GM18520 (cell line): ENCODE results near the gene CREM.
A peak's percentile ranks its signal among the peaks of the same experiment; 100 is the strongest.
"Not testable (repeated sequence)": the region's sequence is repeated elsewhere in the genome, so short reads cannot be mapped to it uniquely, and the experiment has no call there.

Source experiments
- ATAC-seq: cut with Tn5 transposase; IDR thresholded peaks from one replicate; pipeline ENCODE4 v1.9.1; 2021; ENCODE audit not compliant: unreplicated experiment

CREM gene

DNA sequence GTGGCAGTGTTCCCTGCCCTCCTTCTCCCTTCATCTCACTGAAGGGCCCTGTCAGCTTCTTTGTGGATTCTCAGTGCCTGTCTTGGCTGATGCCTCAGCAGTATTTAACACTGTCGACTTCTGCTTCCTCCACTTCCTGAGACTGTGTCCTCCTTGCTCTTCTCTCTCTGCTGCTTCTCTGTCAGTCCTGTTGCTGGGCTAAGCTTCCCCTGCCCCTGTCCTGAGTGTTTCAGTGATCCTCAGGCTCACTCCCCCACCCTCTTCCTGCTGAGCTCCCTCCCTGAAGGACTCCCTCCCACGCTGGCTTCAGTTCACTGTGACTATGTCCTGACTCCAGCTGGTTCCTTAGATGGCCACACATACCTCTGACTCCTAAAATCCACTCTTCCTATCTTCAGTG, 64.9 kb downstream of the CREM start:
- ATAC-seq, result no peak

DNA sequence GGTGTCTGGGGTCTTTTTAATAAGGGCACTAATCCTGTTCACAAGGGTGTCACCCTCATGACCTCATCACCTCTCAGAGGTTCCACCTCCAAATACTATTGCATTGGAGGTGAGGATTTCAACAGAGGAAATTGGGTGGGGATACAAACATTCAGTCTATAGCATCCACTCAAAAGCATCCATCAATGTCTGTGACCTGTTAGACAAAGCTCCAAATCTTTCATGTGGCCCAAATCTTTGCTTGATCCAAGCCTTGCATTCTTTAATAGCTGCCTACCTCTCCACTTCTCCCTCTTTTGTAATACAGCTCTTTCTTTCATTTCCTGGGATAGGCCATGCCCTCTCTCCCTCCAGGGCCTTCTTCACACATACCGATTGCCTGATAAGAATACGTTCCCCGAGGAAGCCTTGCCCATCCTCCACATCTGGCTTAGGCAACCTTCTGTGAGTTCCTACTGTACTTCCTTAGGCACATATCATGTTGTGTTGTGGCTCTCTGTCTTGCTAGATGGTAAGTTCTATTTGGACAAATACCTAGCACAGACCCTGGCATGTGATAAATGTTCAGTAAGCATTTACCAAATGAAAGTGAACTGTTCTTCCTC, 66.1 kb downstream of the CREM start:
- ATAC-seq, result no peak

- ATAC-seq, result no peak
Observed at GRCh38 chr10:35194471-35194870, 67.8 kb downstream of the CREM start.

DNA sequence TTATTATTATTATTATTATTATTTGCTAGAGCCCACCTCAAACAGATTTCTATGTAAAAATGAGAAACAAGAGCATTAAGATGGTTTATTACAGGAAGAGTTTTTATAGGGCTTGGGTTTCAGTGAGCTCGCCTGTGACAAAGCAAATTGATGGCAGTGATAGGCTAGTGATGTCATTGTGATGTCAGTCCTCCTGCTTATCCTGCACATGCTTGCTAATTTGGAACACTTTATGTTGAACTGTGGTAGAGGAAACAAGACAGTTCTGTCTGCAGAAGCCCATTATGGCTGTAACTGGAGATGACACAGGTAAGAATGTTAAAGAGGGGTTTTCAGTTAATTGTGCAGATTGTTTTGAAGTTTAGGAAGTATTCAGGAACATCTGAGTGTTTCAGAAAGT, 68.3 kb downstream of the CREM start:
- no peak for ATAC-seq

DNA sequence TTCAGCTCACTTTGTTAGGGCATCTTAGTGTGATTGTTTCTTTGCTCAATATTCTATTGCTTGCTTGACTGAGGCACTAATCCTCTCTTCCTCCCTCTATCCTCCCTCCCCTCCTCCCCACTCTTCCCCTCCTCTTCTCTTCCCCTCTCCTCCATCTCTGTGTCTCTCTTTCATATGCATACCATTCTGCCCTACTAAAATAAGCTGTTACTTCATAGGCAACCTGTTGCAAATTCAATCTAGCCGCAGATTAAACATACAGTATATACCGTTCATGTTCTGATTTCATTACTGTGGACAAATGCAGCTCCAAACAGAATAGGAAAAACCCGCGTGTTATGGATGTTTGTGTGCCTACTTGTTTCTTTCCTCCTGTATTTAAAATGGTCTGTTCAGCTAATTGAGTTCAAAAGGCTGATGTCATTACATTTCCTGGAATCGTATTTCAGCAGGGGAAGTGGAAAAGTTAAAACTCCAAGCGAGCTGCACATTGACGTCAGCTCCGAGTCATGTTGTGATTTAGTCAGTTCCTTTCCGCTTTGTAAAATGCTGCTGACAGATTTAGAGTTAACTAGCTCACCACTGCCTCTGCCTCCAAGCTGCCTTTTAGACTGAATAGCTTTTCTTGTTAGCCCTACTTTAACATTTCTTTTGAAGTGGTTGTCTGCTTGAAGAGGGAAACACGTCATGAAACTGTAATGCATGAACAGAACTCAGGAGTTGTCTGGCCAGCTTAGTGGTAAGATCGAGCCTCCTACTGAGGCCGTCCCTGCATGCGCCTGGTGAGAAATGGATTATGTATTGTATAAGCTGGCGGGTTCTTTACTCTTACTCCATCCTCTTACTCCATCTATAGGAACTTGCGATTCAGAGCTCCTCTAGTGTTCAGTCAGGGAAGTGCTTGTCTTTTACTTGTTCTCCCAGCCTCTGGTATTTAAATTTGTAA, 69.0 kb downstream of the CREM start:
- peak; percentile 93 for ATAC-seq

GRCh38 chr10:35200487-35200886, 73.8 kb downstream of the CREM start:
- no peak for ATAC-seq

DNA sequence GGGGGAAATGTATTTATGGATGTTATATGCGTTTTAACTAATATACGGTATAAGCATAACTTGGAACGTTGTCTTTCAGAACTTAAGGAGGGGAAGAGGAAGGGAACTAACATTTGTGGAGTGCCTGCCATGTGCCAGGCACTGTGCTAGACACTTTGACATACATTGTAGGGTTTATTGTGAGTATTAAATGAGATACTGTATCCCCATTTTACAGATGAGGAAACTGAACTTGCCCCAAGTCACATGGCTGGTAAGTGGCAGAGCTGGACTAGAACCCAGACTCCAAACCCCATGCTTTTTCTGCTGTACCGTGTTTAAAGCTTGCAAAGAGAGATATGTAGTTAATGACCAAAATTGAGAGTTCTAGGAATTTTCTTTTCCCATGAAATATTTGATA, 74.6 kb downstream of the CREM start:
- ATAC-seq, result no peak

- ATAC-seq, result no peak
Observed at GRCh38 chr10:35202050-35202449, 75.4 kb downstream of the CREM start.

GRCh38 chr10:35203745-35204144, 77.1 kb downstream of the CREM start:
- ATAC-seq, result no peak

DNA sequence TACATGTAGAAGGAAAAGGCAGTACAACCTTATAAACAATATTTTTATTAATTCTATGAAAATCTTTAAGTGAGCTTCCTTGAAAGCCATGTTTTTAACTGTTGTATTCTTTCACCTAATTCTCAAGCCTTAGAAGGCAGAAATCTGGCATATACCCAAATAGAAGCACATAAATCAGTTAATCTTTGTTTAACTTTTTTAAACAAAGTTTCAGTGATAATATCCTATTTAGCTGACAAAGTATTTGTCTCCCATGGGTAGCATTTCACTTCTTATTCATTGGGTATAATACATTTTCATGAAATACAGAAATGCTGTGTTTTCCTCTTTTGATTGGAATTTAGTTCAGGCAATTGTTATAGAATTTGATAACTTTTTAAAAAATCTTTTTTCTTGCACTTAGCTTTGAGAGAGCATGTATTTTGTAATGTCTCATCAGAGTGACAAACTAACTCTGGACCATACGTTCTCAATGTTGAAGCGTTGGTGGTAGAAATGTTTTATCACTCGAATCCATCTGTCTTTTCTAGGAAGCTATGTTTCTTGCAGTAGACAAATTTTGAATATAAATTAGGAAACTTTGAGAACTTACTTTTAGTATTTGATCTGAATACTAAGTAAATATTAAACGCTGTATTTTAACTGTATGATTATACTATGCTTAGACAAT, 78.1 kb downstream of the CREM start:
- no peak for ATAC-seq

DNA sequence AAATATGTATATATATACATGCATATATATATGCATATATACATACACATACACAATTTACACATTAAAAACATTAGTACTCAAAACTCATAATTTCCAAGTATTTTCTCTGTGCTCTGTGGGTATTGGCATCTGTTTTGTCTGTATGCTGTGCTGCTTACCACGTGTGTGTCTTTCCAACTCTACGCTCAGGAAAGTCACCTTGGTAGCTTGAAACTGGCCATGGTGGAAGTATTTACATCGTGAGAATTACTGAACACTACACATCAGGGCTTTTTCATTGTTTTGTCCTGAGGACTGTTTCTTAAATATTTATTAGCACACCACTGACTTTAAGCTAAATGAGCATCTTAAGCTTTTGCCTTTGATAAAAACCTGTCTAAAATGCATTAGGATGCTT, 79.6 kb downstream of the CREM start:
- no peak for ATAC-seq

DNA sequence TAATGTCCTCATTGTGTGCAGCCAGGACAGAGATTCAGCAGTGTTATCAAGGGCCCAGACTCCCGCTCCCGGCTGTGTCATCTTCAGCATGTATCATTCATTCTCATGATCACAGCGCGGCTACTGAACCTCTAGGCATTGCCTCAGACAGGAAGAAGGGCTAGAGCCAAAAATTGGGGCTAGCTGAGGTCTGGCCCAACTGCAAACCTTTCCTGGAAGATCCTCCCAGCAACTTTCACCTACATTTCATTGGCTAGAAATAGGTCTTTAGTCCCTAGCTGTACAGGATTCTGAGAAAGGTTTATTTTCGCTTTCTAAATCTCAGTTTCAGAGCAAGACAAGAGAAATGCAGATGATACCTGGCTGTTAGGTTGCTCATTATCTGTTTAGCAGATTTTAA, 81.9 kb downstream of the CREM start:
- ATAC-seq, result no peak

GRCh38 chr10:35208949-35209613, 82.4 kb downstream of the CREM start:
- no peak for ATAC-seq

- ATAC-seq, result no peak
Observed at GRCh38 chr10:35210961-35211360, 84.3 kb downstream of the CREM start.

- ATAC-seq, result no peak
Observed at GRCh38 chr10:35211390-35211789, 84.7 kb downstream of the CREM start.

DNA sequence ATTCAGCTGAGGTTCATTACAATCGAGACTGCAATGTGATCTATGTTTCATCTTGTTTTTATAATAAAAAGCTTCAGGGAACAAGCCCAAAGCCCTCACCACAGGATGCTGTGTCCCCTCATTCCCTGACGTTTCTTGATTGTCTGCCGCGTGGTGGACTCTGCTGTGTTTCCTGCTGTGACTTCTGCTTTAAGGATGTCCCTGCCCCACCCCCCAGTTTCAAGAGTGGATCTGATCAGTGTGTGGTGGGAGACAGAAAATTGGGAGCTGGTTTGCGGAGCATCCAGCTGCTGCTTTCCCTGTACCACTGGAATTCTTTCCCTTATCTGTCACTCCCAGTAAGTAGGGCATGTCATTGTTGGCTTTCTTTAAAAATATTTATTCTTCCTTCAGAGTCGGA, 86.2 kb downstream of the CREM start:
- ATAC-seq, result no peak

DNA sequence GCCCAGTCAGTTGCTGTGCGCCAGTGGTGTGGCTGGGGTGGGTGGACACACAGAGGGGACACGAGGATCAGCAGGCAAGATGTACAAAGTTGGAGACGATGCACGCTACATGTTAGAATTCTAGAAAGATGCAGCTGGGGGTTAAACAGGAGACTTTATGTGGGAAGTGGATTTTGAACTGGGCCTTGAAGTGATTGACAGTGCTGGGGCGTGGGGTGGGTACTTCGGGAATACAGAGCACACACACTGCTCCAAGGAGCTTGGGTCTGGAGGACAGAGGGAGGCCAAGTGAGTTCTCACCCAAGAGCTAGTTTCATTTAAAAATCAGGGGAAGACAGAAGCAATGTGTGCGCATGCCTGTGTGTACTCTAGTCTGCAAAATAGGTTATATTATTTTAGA, 87.1 kb downstream of the CREM start:
- ATAC-seq, result no peak

- ATAC-seq, result no peak
Observed at GRCh38 chr10:35214607-35215020, 88.0 kb downstream of the CREM start.

DNA sequence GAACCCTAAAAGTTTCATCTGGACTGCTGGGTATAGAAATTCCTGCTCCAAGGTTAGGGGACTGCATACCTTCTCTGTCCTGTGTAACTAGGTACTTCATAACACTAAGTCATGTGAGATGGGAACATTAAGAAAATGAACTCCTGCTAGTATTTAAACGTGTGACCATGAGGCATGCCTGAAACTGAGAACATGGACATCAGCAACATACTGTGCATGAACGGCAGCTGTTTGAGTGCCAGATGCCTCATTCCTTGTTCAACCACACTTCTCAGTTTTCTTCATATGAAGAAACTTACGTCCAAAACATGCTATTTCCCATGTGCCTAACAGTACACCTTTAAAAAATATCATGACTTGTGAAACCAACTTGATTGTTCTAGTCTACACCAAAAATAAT, 88.5 kb downstream of the CREM start:
- no peak for ATAC-seq

GRCh38 chr10:35216303-35216905, 89.8 kb downstream of the CREM start:
- ATAC-seq, result no peak

GRCh38 chr10:35216956-35217355, 90.3 kb downstream of the CREM start:
- ATAC-seq, result not testable (repeated sequence)
